OCI-LY3 (cell line): ENCODE data around the gene LILRB2.

Experiments used
- H2AFZ ChIP-seq: fragments of 200-600, 300-600 bp; shearing (Covaris generic); 2 replicates; pipeline ENCODE4 v1.6.0; 2014; ENCODE audit warnings: antibody characterized with exemption, low read depth, low read length
- H3K27ac ChIP-seq: fragments of 200-600, 300-600 bp; sonication (generic); 2 replicates; pipeline ENCODE4 v1.5.1; 2014; ENCODE audit warnings: mild to moderate bottlenecking, low read length, moderate library complexity, mixed read lengths
- H3K27me3 ChIP-seq: fragments of 200-600, 300-600 bp; sonication (generic); 2 replicates; pipeline ENCODE4 v1.6.1; 2014; ENCODE audit warnings: low read depth, low read length, mixed read lengths
- H3K36me3 ChIP-seq: fragments of 200-600, 300-600 bp; sonication (generic); replicated peaks from 2 replicates; pipeline ENCODE3; 2014; ENCODE audit warnings: low read depth, low read length, mixed read lengths
- H3K4me1 ChIP-seq: fragments of 300-600, 200-600 bp; sonication (generic); 2 replicates; pipeline ENCODE4 v1.6.1; 2014; ENCODE audit warnings: low read length, mixed read lengths
- H3K4me2 ChIP-seq: fragments of 200-600, 300-600 bp; sonication (generic); 2 replicates; pipeline ENCODE4 v1.6.1; 2014; ENCODE audit warnings: low read length, mixed read lengths
- H3K4me3 ChIP-seq: fragments of 300-600, 200-600 bp; sonication (generic); 2 replicates; pipeline ENCODE4 v1.5.1; 2014; ENCODE audit warnings: antibody characterized with exemption, mild to moderate bottlenecking, low read length, moderate library complexity
- H3K79me2 ChIP-seq: fragments of 300-600, 200-600 bp; shearing (Covaris generic); 2 replicates; pipeline ENCODE4 v1.6.1; 2014; ENCODE audit warnings: mild to moderate bottlenecking, low read length, mixed read lengths
- H3K9ac ChIP-seq: fragments of 300-600, 200-600 bp; shearing (Covaris generic); 2 replicates; pipeline ENCODE4 v1.6.0; 2014; ENCODE audit warnings: mild to moderate bottlenecking, low read length, moderate library complexity
- H3K9me3 ChIP-seq: fragments of 200-600, 300-600 bp; shearing (Covaris generic); 2 replicates; pipeline ENCODE4 v1.6.1; 2014; ENCODE audit warnings: low read length, mixed read lengths; ENCODE audit not compliant: insufficient read depth
- H4K20me1 ChIP-seq: fragments of 200-600, 300-600 bp; sonication (generic); 2 replicates; pipeline ENCODE4 v1.6.1; 2016; ENCODE audit warnings: low read length, mixed read lengths; ENCODE audit not compliant: insufficient read depth
- CTCF ChIP-seq: fragments of 200-600, 300-600 bp; sonication (generic); IDR thresholded peaks from 2 replicates; pipeline ENCODE4 v1.5.1; 2014; ENCODE audit warnings: antibody characterized with exemption, low read length, low read depth
- EZH2phosphoT487 ChIP-seq: fragments of 200-600 bp; shearing (Covaris generic); IDR thresholded peaks from 2 replicates; pipeline ENCODE4 v1.6.1; 2018; ENCODE audit warnings: antibody characterized with exemption, mixed run types, low read depth

Gene LILRB2

GRCh38 chr19:54315956-54316355, 35.0 kb upstream of the LILRB2 start:
- Histone ChIP-seq H2AFZ (no peak overlapping the region), H3K36me3 (no peaks in the 10 kb centered on the region), H3K79me2 (no peaks in the 10 kb centered on the region), H3K27me3 (peaks cover 50% of the 10 kb centered on the region), H3K4me3 (no peak overlapping the region), H3K9me3 (no peaks in the 10 kb centered on the region), H3K4me1 (peaks cover 24% of the 10 kb centered on the region), H4K20me1 (no peaks in the 10 kb centered on the region), H3K9ac (no peak overlapping the region), H3K27ac (no peak overlapping the region), H3K4me2 (no peak overlapping the region)
- TF ChIP-seq EZH2phosphoT487 (no peak), CTCF (no peak)

DNA sequence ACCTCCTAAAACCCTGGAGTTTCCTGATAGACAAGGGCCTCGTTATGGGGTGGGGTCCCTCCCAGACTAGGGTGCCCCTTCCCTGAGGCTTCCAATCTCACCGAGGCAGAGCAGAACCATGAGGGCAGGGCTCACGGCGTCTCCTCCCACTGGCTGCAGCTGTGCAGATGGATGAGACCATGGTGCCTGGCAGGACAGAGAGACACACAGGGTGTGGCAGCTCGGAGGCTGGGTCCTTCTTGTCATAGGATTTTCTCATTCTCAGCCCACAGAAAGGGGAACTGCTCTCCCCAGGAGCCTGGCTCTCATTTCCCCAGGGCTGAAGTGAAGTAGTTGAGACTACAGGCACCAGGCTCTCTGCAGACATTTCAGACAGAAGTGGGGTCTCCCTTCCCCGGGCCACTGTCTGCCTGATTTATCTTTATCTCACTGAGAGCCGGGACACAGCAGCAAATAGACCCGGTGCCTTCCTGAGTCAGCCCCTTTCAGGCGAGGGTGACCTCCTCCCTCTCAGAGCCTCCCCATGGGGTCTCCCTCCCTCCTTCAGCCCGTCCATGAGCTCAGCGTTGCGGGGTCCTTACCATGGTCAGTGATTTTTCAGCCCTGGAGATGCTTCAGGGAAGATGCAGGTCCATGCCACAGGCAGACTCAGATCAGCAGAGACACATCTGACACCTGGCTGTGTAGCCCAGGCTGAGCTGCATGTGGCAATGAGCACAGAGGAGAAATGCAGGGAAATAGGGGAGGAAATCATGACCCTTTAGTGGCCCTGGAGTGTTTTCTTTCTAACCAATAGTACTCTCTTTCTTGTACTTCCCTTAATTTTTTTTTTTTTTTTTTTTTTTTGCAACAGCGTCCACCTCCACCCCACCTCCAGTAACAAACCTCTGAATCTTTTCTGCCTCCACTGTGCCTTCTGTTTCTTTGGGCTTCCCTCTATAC, 31.8 kb upstream of the LILRB2 start, which contains the start of gene LILRA5:
Gene LILRA5 (minus strand): TSS at position 731 of the 942 bp plus-strand sequence. CDS start 147 bp downstream, at position 584.
- peak within 1 kb of the TSS; percentile 43 for H3K4me3 ChIP-seq
- H3K36me3 ChIP-seq = no peaks in the 10 kb centered on the region
- H3K4me1 ChIP-seq = peaks cover 12% of the 10 kb centered on the region
- TF ChIP-seq CTCF (no peak), EZH2phosphoT487 (no peak)
- no peaks in the 10 kb centered on the region for H4K20me1 ChIP-seq
- peak within 1 kb of the TSS; percentile 67 for H3K4me2 ChIP-seq
- H3K9ac ChIP-seq = no peak within 1 kb of the TSS
- no peaks in the 10 kb centered on the region for H3K9me3 ChIP-seq
- peaks cover 46% of the 10 kb centered on the region for H3K27me3 ChIP-seq
- no peak within 1 kb of the TSS for H2AFZ ChIP-seq
- no peak within 1 kb of the TSS for H3K27ac ChIP-seq
- no peaks in the 10 kb centered on the region for H3K79me2 ChIP-seq

- H3K4me3 ChIP-seq = peak overlapping the region; percentile 43; the same call in 1 of the 2 replicates
- no peak overlapping the region for H3K9ac ChIP-seq
- H3K79me2 ChIP-seq = no peaks in the 10 kb centered on the region
- no peak for TF ChIP-seq CTCF
- H4K20me1 ChIP-seq = no peaks in the 10 kb centered on the region
- no peaks in the 10 kb centered on the region for H3K36me3 ChIP-seq
- H2AFZ ChIP-seq = no peak overlapping the region
- H3K27me3 ChIP-seq = peaks cover 51% of the 10 kb centered on the region
- no peaks in the 10 kb centered on the region for H3K9me3 ChIP-seq
- peak overlapping the region; percentile 67 for H3K4me2 ChIP-seq
- H3K4me1 ChIP-seq = peaks cover 12% of the 10 kb centered on the region
- no peak overlapping the region for H3K27ac ChIP-seq
Observed at GRCh38 chr19:54312011-54312410, 31.1 kb upstream of the LILRB2 start.

DNA sequence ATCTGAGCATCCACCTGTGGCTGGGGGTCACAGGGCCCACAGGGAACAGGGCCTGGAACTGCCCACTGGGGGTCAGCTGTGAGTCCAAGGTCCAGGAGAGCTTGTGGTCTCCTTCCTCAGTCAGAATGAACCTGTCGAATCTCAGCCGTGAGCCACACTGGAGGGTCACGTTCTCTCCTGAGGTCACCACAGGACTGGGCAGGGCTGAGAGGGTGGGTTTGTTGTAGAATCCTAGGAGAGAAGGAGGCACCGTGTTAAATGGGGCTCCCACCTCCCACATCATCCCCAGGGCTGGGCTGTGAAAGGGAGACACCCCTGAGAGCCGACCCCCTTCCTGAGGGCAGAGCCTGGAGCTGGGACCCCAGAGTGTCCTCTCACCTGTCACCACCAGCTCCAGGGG, 30.6 kb upstream of the LILRB2 start:
- Histone ChIP-seq H3K36me3 (no peaks in the 10 kb centered on the region), H4K20me1 (no peaks in the 10 kb centered on the region), H2AFZ (no peak overlapping the region), H3K4me2 (no peak overlapping the region), H3K79me2 (no peaks in the 10 kb centered on the region), H3K9me3 (no peaks in the 10 kb centered on the region), H3K27ac (no peak overlapping the region), H3K4me1 (peaks cover 12% of the 10 kb centered on the region), H3K9ac (no peak overlapping the region), H3K27me3 (peaks cover 51% of the 10 kb centered on the region), H3K4me3 (no peak overlapping the region)
- peak; percentile 5; the same call in 1 of the 2 replicates for TF ChIP-seq CTCF
- TF ChIP-seq EZH2phosphoT487 = no peak
